ENCODE data around the gene CUL1. TPM values are rescaled to one million over a fixed set of nuclear protein-coding genes. Genes with fewer than 3 reads are reported as not detected.

CUL1 gene
- total RNA-seq, 1 donor: 39.8 TPM

DNA sequence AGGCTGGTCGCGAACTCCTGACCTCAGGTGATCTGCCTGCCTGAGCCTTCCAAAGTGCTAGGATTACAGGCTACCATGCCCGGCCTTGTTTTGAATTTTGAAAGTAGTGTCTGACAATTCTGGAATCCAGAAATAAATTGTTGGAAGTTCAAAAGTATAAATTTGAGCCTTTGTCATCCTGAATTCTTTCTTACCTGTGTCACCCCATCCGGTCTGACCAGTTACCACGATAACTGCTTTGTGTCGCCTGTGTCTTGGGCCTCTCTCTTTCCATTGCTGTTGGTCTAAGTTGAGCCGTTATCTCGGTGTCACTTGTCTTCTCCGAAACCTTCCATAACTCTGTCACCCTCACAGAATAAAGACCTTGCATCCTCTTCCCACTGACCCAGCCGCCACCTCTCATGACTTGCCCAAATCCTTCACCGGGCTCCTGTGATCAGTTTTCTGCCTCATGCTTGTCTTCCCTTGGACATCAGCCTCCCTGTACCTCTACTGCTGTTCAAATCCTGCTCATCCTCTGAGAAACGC, 18.6 kb downstream of the CUL1 start:
- Histone ChIP-seq H3K27ac (ENCODE audit: low read depth, low read length) (no peak overlapping the region), H4K20me1 (ENCODE audit: insufficient read depth, low read length) (peaks cover 77% of the 10 kb centered on the region), H3K4me3 (ENCODE audit: insufficient read depth, low read length) (no peak overlapping the region), H2AFZ (ENCODE audit: low read length) (no peak overlapping the region), H3K36me3 (ENCODE audit: insufficient read depth, low read length) (no peaks in the 10 kb centered on the region), H3K4me1 (ENCODE audit: insufficient read depth, low read length) (peaks cover 6% of the 10 kb centered on the region), H3K27me3 (ENCODE audit: insufficient read depth, low read length) (no peaks in the 10 kb centered on the region), H3K79me2 (ENCODE audit: insufficient read depth, low read length) (peaks cover 100% of the 10 kb centered on the region), H3K9me3 (ENCODE audit: low read depth, low read length) (no peaks in the 10 kb centered on the region), H3K4me2 (ENCODE audit: insufficient read depth, low read length) (no peak overlapping the region)
- no peak for TF ChIP-seq CTCF (IDR thresholded peaks at IDR 0.05; ENCODE audit: extremely low read depth, low read depth, low read length)
- no peak for DNase-seq (ENCODE audit: insufficient read length, low spot score, missing footprints)

GRCh38 chr7:148718431-148718830, 19.7 kb downstream of the CUL1 start:
- Histone ChIP-seq H2AFZ (ENCODE audit: low read length) (no peak overlapping the region), H4K20me1 (ENCODE audit: insufficient read depth, low read length) (peaks cover 77% of the 10 kb centered on the region), H3K9me3 (ENCODE audit: low read depth, low read length) (no peaks in the 10 kb centered on the region), H3K27me3 (ENCODE audit: insufficient read depth, low read length) (no peaks in the 10 kb centered on the region), H3K4me3 (ENCODE audit: insufficient read depth, low read length) (no peak overlapping the region), H3K4me1 (ENCODE audit: insufficient read depth, low read length) (peaks cover 5% of the 10 kb centered on the region), H3K27ac (ENCODE audit: low read depth, low read length) (no peak overlapping the region), H3K36me3 (ENCODE audit: insufficient read depth, low read length) (no peaks in the 10 kb centered on the region), H3K4me2 (ENCODE audit: insufficient read depth, low read length) (no peak overlapping the region), H3K79me2 (ENCODE audit: insufficient read depth, low read length) (peaks cover 100% of the 10 kb centered on the region)
- TF ChIP-seq CTCF (IDR thresholded peaks at IDR 0.05; ENCODE audit: extremely low read depth, low read depth, low read length): no peak
- DNase-seq (ENCODE audit: insufficient read length, low spot score, missing footprints): no peak

DNA sequence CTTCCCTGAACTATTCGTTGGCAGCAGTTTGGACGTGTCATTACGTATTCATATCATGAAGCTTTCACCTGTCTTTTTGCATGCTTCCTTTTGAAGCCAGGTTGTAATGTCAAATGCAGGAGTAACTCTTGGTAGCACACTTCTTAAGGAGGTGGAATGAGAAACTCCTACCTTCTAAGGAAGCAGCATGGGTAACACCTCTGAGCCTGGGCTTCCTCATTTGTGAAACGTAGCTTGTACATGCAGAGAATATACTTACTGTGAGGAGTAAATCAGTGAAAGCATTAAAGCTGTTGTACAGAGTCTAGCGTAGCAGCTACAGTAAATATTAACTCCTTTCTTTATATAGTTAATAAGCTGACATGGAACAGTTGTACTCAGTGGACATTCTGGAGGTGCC, 21.1 kb downstream of the CUL1 start:
- Histone ChIP-seq H3K27me3 (ENCODE audit: insufficient read depth, low read length) (no peaks in the 10 kb centered on the region), H3K36me3 (ENCODE audit: insufficient read depth, low read length) (no peaks in the 10 kb centered on the region), H3K4me3 (ENCODE audit: insufficient read depth, low read length) (no peak overlapping the region), H2AFZ (ENCODE audit: low read length) (no peak overlapping the region), H3K4me2 (ENCODE audit: insufficient read depth, low read length) (no peak overlapping the region), H4K20me1 (ENCODE audit: insufficient read depth, low read length) (peaks cover 80% of the 10 kb centered on the region), H3K9me3 (ENCODE audit: low read depth, low read length) (no peaks in the 10 kb centered on the region), H3K4me1 (ENCODE audit: insufficient read depth, low read length) (peaks cover 5% of the 10 kb centered on the region), H3K27ac (ENCODE audit: low read depth, low read length) (no peak overlapping the region), H3K79me2 (ENCODE audit: insufficient read depth, low read length) (peaks cover 100% of the 10 kb centered on the region)
- no peak for TF ChIP-seq CTCF (IDR thresholded peaks at IDR 0.05; ENCODE audit: extremely low read depth, low read depth, low read length)
- no peak for DNase-seq (ENCODE audit: insufficient read length, low spot score, missing footprints)

GRCh38 chr7:148720472-148720871, 21.8 kb downstream of the CUL1 start:
- Histone ChIP-seq H3K27ac (ENCODE audit: low read depth, low read length) (no peak overlapping the region), H3K9me3 (ENCODE audit: low read depth, low read length) (no peaks in the 10 kb centered on the region), H3K36me3 (ENCODE audit: insufficient read depth, low read length) (no peaks in the 10 kb centered on the region), H4K20me1 (ENCODE audit: insufficient read depth, low read length) (peaks cover 80% of the 10 kb centered on the region), H3K4me2 (ENCODE audit: insufficient read depth, low read length) (peak overlapping the region; percentile 10), H3K27me3 (ENCODE audit: insufficient read depth, low read length) (no peaks in the 10 kb centered on the region), H3K79me2 (ENCODE audit: insufficient read depth, low read length) (peaks cover 100% of the 10 kb centered on the region), H3K4me1 (ENCODE audit: insufficient read depth, low read length) (peaks cover 5% of the 10 kb centered on the region), H3K4me3 (ENCODE audit: insufficient read depth, low read length) (no peak overlapping the region), H2AFZ (ENCODE audit: low read length) (no peak overlapping the region)
- no peak for DNase-seq (ENCODE audit: insufficient read length, low spot score, missing footprints)
- TF ChIP-seq CTCF (IDR thresholded peaks at IDR 0.05; ENCODE audit: extremely low read depth, low read depth, low read length): no peak

All from osteoblast (primary cell).